Ecto neural progenitor cell (in vitro differentiated cells): ENCODE data around the gene SMTN.
A peak's percentile ranks its signal among the peaks of the same experiment; 100 is the strongest.

Experiments
- DNase-seq: peaks from one replicate; pipeline ENCODE4 v3.0.0-alpha.2; 2018; ENCODE audit warnings: low spot score

Gene SMTN

DNA sequence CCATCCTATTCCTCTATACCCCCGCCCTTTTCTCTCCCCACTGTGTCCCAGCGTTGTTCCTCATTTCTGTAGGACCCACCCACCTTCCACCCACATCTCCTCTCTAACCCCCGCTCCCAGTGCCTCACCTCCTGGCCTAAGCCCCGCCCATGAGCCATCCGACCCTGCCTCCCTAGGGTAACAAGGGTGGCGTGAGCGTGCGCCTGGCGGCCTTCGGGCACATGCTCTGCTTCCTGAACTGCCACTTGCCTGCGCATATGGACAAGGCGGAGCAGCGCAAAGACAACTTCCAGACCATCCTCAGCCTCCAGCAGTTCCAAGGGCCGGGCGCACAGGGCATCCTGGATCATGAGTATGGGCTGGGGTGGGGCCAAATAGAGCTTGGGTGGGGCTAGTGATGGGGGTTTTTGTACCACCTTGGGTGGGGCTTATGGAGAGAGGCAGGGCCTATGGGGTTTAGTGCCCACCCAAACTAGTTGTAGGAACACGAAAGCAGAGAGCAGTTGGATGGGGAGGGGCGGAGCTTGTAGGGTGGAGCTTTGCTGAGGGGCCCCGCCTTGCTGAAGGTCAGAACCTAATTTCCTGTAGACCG, 46.2 kb downstream of the SMTN start:
- no peak for DNase-seq

GRCh38 chr22:31128156-31128555, 47.0 kb downstream of the SMTN start:
- DNase-seq, result no peak

DNA sequence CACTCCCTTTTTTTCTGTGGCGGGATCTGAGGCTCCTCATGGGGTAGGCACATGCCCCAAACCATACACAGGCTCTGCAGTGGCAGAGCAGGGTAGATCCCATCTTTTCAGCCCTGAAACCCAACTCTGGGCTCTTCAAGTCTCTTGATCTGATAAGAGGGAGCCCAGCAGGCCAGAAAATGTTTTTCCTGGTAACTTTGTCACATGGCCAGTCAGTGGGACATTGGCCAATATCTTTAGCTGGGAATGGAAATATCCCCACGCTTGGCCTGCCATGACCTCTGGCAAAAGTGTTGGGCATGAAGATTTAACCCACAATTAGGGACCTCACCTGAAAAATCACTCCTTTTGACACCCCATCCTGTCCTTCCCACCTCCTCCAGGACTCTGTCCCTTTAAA, 49.8 kb downstream of the SMTN start:
- no peak for DNase-seq

GRCh38 chr22:31133911-31134310, 52.8 kb downstream of the SMTN start:
- no peak for DNase-seq

GRCh38 chr22:31134688-31135087, 53.6 kb downstream of the SMTN start:
- no peak for DNase-seq

DNA sequence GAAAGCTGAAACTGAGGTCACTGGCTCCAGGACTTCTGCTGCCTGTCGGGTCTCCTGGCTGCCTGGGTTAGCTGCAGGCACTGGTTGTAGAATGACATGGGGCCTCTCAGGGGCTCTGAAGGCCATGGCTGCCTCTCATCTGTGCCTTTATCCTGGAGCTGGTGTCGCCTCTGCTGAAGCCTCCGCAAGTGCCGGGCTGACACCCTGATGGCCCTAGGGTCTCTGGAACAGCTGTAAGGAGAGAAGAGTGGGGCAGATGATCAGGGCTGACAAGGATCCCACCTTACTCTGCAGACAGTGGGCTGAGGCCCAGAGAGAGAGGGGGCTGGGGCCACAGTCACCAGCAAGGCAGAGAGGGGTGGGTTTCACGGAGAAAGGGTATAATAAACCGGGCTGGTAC, 54.6 kb downstream of the SMTN start:
- no peak for DNase-seq

GRCh38 chr22:31136155-31136554, 55.0 kb downstream of the SMTN start:
- no peak for DNase-seq

DNA sequence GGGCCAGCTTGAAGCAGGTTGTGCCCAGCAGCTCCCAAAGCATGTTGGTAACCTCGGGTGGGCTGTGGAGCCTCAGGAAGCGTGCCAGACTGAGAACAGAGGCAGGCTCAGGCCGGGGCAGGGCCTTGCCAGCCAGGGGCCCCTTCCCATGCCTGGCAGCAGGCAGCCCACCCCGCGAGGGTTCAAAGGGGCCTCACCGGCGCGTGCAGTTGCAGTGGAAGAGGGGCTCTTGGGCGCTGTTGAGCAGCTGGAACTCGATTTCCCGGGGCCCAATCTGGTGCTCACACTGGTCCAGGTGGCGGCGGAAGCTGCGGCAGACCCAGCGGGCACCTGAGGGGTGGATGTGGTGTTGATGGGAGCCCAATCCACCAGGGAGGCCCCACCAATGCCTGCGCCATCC, 55.6 kb downstream of the SMTN start:
- peak; percentile 40 for DNase-seq

DNA sequence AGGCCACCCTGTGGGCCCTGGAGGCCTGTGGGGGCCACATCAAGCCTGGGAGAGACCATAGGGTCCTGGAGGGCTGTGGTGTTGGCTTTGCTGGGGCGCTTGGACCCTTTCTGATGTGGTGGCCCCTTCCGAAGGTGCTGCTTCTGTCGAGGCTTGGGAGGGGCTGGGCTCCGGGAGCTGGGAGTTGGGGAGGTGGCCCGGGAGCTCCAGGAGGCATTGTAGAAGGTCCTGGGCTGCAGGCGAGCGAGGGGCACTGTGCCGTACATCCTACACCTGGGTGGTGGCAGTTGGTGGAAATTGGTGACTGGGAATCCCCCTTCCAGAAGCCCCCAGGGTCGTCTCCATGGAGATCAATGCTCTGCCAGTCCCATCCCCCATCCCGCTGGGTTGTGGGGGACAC, 56.6 kb downstream of the SMTN start:
- no peak for DNase-seq

GRCh38 chr22:31138126-31138525, 57.0 kb downstream of the SMTN start:
- DNase-seq, result no peak

- no peak for DNase-seq
Observed at GRCh38 chr22:31139066-31139465, 57.9 kb downstream of the SMTN start.

GRCh38 chr22:31139866-31140716, 59.0 kb downstream of the SMTN start, which contains the start of gene PLA2G3:
Gene PLA2G3, minus strand, starts transcription at chr22:31140508. Its CDS starts 154 bp downstream, at chr22:31140354.
- peak; percentile 94 for DNase-seq

- peak; percentile 45 for DNase-seq
Observed at GRCh38 chr22:31140746-31141145, 59.6 kb downstream of the SMTN start.

DNA sequence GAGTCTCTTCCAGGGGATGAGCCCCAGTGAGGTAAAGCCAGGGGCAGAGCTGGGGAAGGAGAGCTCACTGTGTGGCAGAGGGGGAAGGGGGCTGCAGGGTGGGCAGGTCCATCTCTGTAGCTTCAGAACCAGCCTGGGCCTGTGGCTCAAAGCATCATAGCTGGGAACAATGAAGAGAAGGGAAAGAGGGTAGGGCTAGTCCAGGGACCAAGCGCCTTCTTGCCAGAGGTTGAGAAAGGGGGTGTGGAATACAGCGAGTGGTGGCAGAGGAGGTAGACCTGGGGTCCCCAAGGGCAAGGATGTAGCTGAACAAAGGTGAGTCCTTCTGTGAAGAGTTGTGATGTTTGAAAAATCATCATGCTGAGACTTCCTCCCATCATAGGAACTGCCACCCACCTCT, 60.4 kb downstream of the SMTN start:
- no peak for DNase-seq

- no peak for DNase-seq
Observed at GRCh38 chr22:31142285-31142684, 61.2 kb downstream of the SMTN start.

DNA sequence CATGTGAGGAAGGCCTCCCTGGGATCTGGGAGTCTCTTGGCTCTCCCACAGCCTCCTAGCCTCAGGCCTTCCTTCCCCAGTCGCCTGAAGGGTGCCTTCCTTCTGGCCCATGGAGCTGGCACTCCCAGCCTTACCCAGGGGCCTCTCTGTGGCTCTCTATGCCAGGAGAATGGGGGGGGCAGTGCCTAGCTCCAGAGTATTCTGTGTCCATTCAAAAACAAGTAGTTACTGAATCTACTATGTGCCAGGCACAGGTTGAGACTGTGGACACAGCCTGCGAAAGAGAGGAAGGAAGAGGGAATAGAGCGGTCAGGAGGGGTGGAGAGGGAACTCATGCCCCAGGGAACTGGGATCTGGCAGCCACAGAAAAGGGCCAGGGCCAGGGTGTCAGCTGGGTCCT, 61.9 kb downstream of the SMTN start:
- DNase-seq, result no peak

DNA sequence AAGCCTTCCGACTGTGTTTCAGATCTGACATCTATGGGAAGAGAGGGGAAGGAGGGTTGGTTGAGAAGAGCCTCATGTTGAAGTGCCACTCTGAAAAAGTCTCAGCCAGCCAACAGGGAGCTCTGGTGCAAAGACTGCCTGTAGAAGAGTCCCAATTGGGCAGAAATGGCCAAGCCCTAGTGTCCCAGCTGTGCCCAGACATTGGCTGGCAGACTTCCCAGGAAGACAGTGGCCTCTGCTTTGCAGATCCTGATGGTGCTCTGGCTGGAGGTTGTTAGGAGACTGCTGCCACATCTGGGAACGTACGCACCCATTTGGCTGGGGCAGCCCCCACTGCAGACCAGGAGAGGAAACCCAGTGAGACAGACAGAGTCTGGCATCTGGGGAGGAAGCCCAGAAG, 62.4 kb downstream of the SMTN start:
- DNase-seq, result no peak

GRCh38 chr22:31144223-31144622, 63.1 kb downstream of the SMTN start:
- DNase-seq, result no peak

GRCh38 chr22:31148488-31148887, 67.4 kb downstream of the SMTN start:
- no peak for DNase-seq

- DNase-seq, result peak; percentile 82
Observed at GRCh38 chr22:31148953-31149627, 68.0 kb downstream of the SMTN start.

GRCh38 chr22:31150615-31151014, 69.5 kb downstream of the SMTN start:
- no peak for DNase-seq

DNA sequence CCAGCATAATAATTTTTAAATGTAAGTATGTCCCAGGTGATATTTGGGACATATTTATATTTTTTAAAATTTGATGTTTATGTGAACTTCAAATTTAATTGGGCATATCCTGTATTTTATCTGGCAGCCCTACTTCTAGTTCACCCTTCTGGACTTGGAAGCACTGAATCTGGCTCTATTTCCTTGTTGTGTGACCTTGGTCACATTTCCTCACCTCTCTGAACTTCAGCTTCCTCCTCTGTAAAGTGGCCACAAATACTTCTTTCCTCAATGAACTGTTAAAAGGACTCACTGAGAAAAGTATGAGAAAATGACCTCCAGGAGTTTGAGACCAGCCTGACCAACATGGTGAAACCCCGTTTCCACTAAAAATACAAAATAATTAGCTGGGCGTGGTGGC, 70.8 kb downstream of the SMTN start:
- no peak for DNase-seq

DNA sequence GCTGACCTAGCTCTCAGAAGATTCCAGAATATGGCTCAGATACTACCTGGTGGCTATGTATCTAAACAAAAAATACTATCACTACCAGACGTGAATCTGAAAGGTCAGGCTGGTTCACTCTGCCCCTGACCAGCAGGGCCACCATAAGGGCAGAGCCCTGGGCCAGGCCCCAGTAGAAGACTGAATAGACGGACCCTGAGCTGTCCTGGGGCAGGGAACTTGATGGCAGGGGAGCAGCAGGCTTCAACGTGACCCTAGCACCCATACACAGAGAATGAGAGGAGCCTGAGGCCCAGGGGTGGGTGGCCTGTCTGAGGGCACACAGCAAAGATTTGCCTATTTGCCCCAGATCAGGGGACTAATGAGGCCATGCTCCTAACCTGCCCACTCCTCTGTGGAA, 72.2 kb downstream of the SMTN start:
- no peak for DNase-seq
